ENCODE measurements around the gene HOXA4.
A peak's percentile ranks its signal among the peaks of the same experiment; 100 is the strongest.

Gene HOXA4

GRCh38 chr7:27102581-27103442, 27.7 kb downstream of the HOXA4 start, which contains the start of gene HOXA2:
TSS of gene HOXA2 (minus strand) at chr7:27102683. CDS start at chr7:27102500, 183 bp downstream.
- DNase-seq: no peak

- DNase-seq: no peak
These were observed 28.5 kb downstream of the HOXA4 start for GRCh38 chr7:27101957-27102580.

DNA sequence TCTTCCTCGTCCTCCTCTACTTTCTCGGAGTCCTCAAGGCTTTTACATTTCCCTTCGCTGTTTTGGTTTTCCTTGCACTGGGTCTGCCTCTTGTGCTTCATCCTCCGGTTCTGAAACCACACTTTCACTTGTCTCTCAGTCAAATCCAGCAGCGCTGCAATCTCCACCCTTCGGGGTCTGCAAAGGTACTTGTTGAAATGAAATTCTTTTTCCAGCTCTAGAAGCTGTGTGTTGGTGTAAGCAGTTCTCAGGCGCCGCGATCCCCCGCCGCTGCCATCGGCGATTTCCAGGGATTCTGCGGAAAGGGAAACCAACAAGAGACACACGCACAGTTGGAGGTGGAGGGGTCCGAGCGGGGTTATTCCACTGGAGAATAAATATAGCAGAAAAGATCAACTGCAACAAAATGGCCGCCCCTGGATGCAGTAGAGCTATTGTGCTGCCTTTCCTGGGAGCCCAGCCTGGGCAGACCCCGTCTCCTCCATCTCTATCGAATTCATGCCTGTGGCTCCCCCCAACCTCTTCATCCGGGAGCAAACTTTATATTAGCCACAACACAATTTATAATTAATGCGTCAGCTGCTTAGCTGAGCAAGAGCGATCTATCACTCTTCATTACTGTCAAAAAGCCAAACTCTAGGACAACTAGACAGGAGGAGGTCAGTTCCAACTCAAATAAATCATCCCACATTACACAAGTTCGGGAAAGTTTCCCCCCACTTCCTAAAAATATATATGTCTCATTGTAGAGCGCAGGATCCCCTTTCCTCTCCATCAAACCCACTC, 29.2 kb downstream of the HOXA4 start:
- no peak for DNase-seq

- DNase-seq: no peak
These were observed 29.8 kb downstream of the HOXA4 start for GRCh38 chr7:27100694-27101170.

- DNase-seq: no peak
These were observed 30.8 kb downstream of the HOXA4 start for GRCh38 chr7:27099453-27100370.

- no peak for DNase-seq
These were observed 31.7 kb downstream of the HOXA4 start for GRCh38 chr7:27098578-27099451.

DNA sequence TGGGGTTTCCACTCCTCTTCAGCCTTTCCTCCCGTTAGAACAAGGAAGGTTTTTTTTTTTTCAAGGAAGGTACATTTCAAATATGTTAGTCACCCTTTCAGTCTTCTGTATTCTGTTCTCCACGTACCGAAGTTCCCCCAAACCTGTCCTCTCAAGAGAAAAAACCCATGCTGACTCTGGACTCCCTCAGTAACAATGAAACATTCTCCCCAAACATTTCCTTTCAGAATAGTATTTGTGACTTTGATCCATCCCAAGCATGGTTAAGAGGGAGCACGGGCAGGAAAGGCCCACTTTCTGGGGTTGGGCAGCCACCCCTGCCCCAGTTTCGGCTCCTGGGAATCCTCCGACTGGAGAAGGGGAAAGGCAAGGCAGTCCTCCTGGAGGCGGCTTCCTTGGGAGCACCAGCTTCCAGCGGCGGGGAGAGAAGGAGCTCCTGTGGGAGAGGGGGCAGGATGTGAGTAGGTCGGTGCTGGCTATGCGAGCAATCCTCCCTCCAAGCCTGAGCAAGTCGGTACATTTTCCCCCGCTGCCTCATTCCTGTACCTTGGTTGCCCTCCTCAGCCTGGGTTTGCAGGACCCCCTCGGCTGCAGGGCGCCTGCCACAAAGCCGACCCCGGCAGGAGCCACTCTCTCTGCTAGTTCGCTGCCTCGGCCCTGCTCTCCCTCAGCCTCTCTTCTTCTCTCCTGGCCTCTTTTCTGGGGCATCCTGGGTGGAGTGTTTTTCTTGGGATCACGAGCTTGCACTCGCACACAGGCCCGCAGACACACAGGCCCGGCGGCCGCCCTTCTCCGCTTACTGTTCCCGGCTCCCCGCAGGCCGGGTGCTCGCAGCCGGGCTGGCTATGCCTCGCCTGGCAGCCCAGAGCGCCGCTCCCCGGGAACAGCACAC, 32.6 kb downstream of the HOXA4 start:
- no peak for DNase-seq

DNA sequence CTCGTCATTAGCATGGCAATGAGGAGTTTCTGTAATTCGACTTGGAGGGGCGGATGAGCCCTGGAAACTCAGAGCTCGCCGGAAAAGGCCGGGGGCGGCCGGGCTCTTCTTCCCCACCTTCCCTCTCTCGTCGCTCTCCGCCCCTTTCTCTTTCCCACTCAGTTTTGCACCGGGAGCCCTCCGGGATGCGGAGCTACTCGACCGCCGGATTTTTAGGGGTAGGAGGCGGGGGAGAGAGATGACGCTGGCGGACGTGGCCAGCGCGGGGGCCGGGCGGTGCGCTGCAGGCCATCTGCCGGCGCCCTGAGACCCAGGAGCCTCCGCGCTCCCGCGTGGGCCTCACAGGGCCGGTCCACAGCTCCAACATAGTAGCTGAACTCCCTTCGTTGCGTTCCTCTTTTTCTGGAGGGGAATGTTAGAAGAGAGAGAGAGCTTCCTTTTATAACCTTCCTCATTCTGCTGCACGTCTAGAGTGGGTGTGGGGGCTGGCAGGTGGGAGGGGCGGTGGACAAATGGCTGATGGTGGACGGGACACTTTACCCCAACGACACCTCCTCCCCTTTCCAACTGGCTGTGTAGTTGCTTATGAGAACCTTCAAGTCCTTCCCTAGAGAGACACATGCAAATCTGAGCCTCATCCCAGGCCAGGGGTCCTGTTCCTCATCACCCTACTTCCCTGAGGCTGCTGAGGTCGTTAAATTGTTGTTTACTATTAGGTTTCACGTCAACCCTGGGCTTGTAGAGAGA, 33.6 kb downstream of the HOXA4 start:
- no peak for DNase-seq

DNA sequence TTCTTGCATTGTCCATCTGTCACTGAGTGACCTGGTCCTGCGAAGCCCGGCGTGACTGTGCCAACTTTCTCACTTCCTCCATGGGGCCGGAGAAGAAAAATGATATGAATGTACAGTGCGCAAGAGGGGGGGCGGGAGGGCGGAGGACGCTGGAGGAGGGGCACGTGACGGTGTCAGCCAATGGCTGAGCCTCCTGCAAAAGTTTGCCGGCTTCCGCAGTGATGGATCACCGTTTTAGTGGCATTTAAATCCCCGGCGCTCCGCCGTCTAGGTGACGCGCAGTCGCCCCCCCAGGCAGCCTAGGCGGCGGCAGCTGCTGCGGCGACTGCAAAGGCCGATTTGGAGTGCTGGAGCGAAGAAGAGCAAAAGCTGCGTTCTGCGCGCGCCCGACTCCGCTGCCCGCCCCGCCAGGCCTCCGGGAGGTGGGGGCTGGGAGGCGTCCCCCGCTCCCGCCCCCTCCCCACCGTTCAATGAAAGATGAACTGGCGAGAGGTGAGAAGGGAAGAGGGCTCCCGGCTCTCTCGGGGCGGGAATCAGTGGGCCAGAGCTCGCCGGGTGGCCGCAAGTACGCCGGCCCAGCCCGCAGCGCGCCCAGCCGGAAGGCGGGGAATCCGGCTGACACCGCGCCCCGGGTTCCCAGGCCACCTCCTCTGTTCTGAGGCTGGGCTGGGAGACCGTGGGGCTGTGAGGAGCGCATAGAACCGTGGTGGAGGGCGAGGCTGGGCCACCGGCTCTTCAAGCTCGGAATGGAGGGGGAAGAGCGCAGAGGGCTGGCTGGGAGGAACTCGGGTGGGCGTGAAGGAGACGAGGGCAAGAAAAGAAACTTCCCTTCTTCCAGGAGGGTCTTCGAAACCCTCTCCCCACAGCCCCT, 34.4 kb downstream of the HOXA4 start, which contains the start of gene HOXA1:
Gene HOXA1 (minus strand): TSS at position 104 of the 871 bp plus-strand sequence. CDS start 88 bp downstream, at position 16.
- peak; percentile 70 for DNase-seq

GRCh38 chr7:27095050-27095896, 35.3 kb downstream of the HOXA4 start:
- no peak for DNase-seq

DNA sequence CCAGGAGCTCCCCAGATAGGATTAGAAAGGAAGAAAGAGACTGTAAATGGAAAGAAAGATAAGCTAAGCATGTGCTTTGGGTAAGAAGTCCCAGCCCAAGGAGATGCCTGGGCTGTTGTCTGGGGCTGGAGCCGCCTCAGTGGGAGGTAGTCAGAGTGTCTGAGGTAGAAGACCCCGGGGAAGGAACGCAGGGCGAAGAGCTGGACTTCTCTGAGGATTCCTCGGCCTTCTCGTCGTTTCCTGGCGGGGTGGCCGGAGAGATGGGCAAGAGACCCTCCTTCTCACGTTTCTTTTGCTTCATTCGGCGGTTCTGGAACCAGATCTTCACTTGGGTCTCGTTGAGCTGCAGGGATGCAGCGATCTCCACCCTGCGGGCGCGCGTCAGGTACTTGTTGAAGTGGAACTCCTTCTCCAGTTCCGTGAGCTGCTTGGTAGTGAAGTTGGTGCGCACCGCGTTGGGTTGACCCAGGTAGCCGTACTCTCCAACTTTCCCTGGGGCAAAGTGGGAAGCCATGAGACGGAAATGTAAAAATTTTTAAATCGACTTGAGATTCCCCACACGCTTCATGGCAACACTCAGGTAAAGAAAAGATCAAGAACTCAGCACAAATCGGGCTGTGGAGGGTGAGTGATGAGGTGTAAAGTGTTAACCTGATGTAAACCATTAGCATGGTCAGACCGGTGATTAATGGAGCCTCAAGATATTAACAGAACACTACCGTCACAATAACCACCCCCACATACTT, 36.1 kb downstream of the HOXA4 start:
- no peak for DNase-seq

GRCh38 chr7:27093184-27093895, 37.2 kb downstream of the HOXA4 start:
- no peak for DNase-seq

DNA sequence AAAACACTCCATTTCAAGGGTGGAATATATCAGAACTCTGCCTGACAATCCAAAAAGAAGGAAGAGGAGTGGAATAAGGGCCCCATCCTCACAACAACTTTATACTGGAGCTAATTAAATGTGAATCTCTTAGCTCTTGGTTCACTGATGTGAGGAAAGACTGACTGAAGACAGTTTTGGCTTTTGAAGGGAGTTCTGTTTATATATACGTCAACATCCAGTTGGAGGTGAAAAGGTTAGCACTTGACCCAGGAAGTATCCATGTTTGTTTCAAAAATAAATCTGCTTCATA, 37.8 kb downstream of the HOXA4 start:
- DNase-seq: no peak

- no peak for DNase-seq
These were observed 38.4 kb downstream of the HOXA4 start for GRCh38 chr7:27091941-27092818.

GRCh38 chr7:27091105-27091504, 39.5 kb downstream of the HOXA4 start:
- DNase-seq: no peak
